ENCODE measurements around the gene OSTM1. TPM values are rescaled to one million over a fixed set of nuclear protein-coding genes. Genes with fewer than 3 reads are reported as not detected.

The OSTM1 gene
- total RNA-seq, 2 experiments from 2014 or later, result 10.5 to 19.1 TPM

DNA sequence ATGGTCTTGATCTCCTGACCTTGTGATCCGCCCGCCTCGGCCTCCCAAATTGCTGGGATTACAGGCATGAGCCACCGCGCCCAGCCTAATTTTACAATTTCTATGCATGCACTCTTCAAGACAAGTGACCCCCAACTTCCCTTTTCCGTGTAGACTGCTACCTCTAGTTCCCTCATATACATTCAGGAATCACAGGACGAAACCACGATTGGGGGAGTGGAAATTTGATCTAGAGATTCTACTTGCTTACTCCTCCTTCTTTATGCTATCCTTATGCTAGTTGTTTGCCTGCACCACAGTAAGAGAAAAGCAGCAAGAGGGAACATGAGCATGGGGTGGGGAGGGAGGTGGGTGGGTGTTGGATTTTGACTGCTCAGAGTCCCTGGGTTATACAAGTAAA, 34.9 kb downstream of the OSTM1 start:
- ChIA-PET CTCF (ENCODE audit: unreplicated experiment) (no interaction called here), POLR2A (interaction anchor here (0.7 kb wide), 1 partner anchor 366 kb away, joined by 3 read pairs; no protein-coding TSS in a partner anchor)
- no TSS peak for BruUV-seq (replicated peaks)
- H4K20me1 ChIP-seq (ENCODE audit: insufficient read depth, low read length), result no peaks in the 10 kb centered on the region
- H3K36me3 ChIP-seq (ENCODE audit: insufficient read depth, low read length), result peaks cover 19% of the 10 kb centered on the region
- H3K4me2 ChIP-seq (ENCODE audit: low read length), result no peak overlapping the region
- no peaks in the 10 kb centered on the region for H3K79me2 ChIP-seq (ENCODE audit: insufficient read depth, low read depth, low read length)
- no peak overlapping the region for H3K4me3 ChIP-seq (ENCODE audit: low read depth, low read length, poor library complexity, severe bottlenecking)
- no peaks in the 10 kb centered on the region for H3K4me1 ChIP-seq (ENCODE audit: insufficient read depth, low read length, poor library complexity, severe bottlenecking)
- no peak overlapping the region for H3K27ac ChIP-seq (ENCODE audit: low read depth, low read length, poor library complexity, severe bottlenecking)
- H3K9me2 ChIP-seq (ENCODE audit: insufficient read depth, low read length), result no peaks in the 10 kb centered on the region
- H2AFZ ChIP-seq (ENCODE audit: low read length), result no peak overlapping the region
- TF ChIP-seq, protein P1, sequence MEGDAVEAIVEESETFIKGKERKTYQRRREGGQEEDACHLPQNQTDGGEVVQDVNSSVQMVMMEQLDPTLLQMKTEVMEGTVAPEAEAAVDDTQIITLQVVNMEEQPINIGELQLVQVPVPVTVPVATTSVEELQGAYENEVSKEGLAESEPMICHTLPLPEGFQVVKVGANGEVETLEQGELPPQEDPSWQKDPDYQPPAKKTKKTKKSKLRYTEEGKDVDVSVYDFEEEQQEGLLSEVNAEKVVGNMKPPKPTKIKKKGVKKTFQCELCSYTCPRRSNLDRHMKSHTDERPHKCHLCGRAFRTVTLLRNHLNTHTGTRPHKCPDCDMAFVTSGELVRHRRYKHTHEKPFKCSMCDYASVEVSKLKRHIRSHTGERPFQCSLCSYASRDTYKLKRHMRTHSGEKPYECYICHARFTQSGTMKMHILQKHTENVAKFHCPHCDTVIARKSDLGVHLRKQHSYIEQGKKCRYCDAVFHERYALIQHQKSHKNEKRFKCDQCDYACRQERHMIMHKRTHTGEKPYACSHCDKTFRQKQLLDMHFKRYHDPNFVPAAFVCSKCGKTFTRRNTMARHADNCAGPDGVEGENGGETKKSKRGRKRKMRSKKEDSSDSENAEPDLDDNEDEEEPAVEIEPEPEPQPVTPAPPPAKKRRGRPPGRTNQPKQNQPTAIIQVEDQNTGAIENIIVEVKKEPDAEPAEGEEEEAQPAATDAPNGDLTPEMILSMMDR (conservative IDR thresholded peaks at IDR 0.05; ENCODE audit: low read length), result no peak
- TF ChIP-seq EZH2phosphoT487 (IDR thresholded peaks at IDR 0.05; ENCODE audit: borderline replicate concordance, low read depth, low read length), result no peak
- H3K9me3 ChIP-seq (ENCODE audit: low read length), result no peaks in the 10 kb centered on the region
- no peak for DNase-seq (ENCODE audit: low spot score)
- intact Hi-C loops (cut with micrococcal nuclease; ENCODE audit: unreplicated experiment), result no loop called here

GRCh38 chr6:108036884-108037283, 37.7 kb downstream of the OSTM1 start:
- ChIA-PET POLR2A (no interaction called here), CTCF (ENCODE audit: unreplicated experiment) (no interaction called here)

GRCh38 chr6:108031968-108032367, 42.6 kb downstream of the OSTM1 start:
- H3K4me3 ChIP-seq (ENCODE audit: low read depth, low read length, poor library complexity, severe bottlenecking), result no peak overlapping the region
- no peak for TF ChIP-seq EZH2phosphoT487 (IDR thresholded peaks at IDR 0.05; ENCODE audit: borderline replicate concordance, low read depth, low read length)
- no peaks in the 10 kb centered on the region for H3K9me2 ChIP-seq (ENCODE audit: insufficient read depth, low read length)
- no peaks in the 10 kb centered on the region for H3K4me1 ChIP-seq (ENCODE audit: insufficient read depth, low read length, poor library complexity, severe bottlenecking)
- POLR2A ChIA-PET, result interaction anchor here (0.6 kb wide), 1 partner anchor 17 kb away, joined by 3 read pairs; no protein-coding TSS in a partner anchor
- no TSS peak for BruUV-seq (replicated peaks)
- no peak for DNase-seq (ENCODE audit: low spot score)
- no peaks in the 10 kb centered on the region for H3K9me3 ChIP-seq (ENCODE audit: low read length)
- H3K79me2 ChIP-seq (ENCODE audit: insufficient read depth, low read depth, low read length), result no peaks in the 10 kb centered on the region
- no peaks in the 10 kb centered on the region for H3K36me3 ChIP-seq (ENCODE audit: insufficient read depth, low read length)
- H3K4me2 ChIP-seq (ENCODE audit: low read length), result no peak overlapping the region
- intact Hi-C loops (cut with micrococcal nuclease; ENCODE audit: unreplicated experiment), result no loop called here
- no peaks in the 10 kb centered on the region for H4K20me1 ChIP-seq (ENCODE audit: insufficient read depth, low read length)
- H3K27ac ChIP-seq (ENCODE audit: low read depth, low read length, poor library complexity, severe bottlenecking), result no peak overlapping the region
- CTCF ChIA-PET (ENCODE audit: unreplicated experiment), result no interaction called here
- H2AFZ ChIP-seq (ENCODE audit: low read length), result no peak overlapping the region

More at GRCh38 chr6:108036884-108037283, 37.7 kb downstream of the OSTM1 start:
- H3K4me3 ChIP-seq (ENCODE audit: low read depth, low read length, poor library complexity, severe bottlenecking), result no peak overlapping the region
- no peak overlapping the region for H2AFZ ChIP-seq (ENCODE audit: low read length)
- BruUV-seq (replicated peaks), result no TSS peak
- no peaks in the 10 kb centered on the region for H3K79me2 ChIP-seq (ENCODE audit: insufficient read depth, low read depth, low read length)
- TF ChIP-seq, protein P1 (conservative IDR thresholded peaks at IDR 0.05; ENCODE audit: low read length), result no peak
- TF ChIP-seq EZH2phosphoT487 (IDR thresholded peaks at IDR 0.05; ENCODE audit: borderline replicate concordance, low read depth, low read length), result no peak
- DNase-seq (ENCODE audit: low spot score), result no peak
- H3K9me2 ChIP-seq (ENCODE audit: insufficient read depth, low read length), result no peaks in the 10 kb centered on the region
- no peak overlapping the region for H3K27ac ChIP-seq (ENCODE audit: low read depth, low read length, poor library complexity, severe bottlenecking)
- H3K4me2 ChIP-seq (ENCODE audit: low read length), result no peak overlapping the region
- no peaks in the 10 kb centered on the region for H3K4me1 ChIP-seq (ENCODE audit: insufficient read depth, low read length, poor library complexity, severe bottlenecking)
- intact Hi-C loops (cut with micrococcal nuclease; ENCODE audit: unreplicated experiment), result no loop called here
- H3K9me3 ChIP-seq (ENCODE audit: low read length), result no peaks in the 10 kb centered on the region
- H4K20me1 ChIP-seq (ENCODE audit: insufficient read depth, low read length), result no peaks in the 10 kb centered on the region
- H3K36me3 ChIP-seq (ENCODE audit: insufficient read depth, low read length), result peaks cover 19% of the 10 kb centered on the region
